SKM-1 treated with dmso at 0.1 percent for 144 hours (cell line): ENCODE data around the gene OSTF1.
A peak's percentile ranks its signal among the peaks of the same experiment; 100 is the strongest.

ENCODE experiments used
- DNase-seq: peaks from one replicate; lab custom pipeline; 2025; ENCODE audit not compliant: unreplicated experiment; lab: John Stamatoyannopoulos, UW

OSTF1 gene

GRCh38 chr9:75117564-75117963 is 29.2 kb downstream of the OSTF1 start:
- no peak for DNase-seq

DNA sequence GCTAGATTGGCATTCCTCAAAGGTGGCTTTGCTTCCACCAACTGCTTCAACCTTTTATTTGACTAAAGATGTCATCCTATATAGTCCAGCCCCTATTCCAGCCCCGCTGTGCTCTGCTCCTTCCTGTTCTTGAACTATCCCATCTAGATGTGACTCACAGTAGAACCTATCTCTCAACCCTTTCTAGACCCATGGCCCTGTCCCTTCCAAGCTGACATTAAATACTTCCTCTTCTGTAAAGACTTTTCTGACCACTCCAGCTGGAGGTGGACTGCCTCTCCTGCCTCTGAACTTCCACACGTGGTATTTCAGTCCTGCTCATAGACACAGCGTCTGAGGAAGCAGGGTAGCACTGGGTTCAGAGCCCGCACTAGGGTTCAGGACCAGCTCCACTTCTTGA is 32.4 kb downstream of the OSTF1 start:
- DNase-seq: no peak

DNA sequence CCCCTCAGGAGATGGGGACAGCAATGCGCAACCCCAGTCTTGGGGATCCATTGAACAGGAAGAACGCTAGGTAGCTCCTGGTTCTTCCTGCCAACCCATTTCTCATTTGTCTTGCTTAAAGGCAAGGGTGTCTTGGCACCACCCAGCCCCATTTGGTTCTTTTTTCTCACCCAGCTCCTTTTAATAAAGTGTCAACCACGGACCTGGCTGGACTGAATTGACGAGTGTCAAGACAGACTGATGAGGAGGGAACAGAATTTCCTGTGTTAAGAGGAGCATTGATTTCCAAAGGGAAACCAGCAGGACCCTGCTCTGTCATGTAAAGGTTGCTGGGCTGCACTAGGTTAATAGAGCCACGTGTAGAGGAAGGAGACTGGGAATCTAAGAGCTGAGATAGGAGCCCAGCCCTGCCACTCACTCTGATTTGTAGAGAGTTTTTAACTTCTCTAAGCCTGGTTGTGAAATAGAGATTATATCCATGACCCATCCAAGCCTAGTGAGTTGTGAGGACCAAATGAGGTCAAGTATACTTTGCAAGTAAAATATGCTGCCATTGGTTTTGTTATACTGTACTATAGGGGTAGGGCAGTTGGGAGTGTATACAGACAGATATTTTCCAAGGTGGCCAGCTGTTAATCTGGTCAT is 33.7 kb downstream of the OSTF1 start:
- no peak for DNase-seq

DNA sequence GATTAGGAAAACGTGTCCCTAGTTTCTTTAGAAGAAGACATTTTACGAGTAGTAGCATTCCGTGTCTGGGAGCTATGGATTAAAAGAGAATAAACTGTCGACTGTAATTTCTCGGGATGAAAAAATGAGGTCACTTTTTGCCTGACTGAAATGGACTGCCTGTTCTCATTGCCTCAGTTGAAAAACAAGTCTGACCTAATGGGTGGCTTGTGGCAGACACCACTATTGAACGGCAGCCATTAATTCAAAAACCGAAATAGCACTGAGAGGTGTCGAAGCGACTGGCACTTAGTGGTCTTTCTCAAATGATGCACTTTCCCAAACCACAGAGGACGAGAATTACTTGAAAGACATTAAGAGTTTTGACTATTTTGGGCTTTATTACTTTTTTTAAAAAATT is 35.4 kb downstream of the OSTF1 start:
- DNase-seq: no peak

GRCh38 chr9:75128535-75128934 is 40.2 kb downstream of the OSTF1 start:
- no peak for DNase-seq

- DNase-seq: no peak
Observed at GRCh38 chr9:75130172-75130571, 41.9 kb downstream of the OSTF1 start.

- no peak for DNase-seq
Observed at GRCh38 chr9:75130621-75131230, 42.4 kb downstream of the OSTF1 start.

DNA sequence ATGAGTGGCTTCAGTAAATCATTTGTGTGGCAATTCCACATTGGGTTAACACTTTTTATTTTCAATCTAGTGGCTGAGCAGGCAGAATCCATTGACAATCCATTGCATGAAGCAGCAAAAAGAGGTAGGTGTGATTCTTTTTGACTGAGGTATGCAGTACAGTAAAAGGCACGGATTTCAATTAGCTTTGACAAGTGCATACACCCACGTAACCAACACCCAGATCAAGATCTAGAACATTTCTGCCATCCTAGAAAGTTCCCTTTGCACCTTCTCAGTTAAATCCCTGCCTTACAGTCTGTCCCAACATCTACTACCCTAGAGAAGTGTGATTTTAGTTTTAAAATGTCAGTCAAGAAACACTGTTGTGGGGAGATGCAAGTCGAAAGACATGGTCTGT is 43.4 kb downstream of the OSTF1 start:
- DNase-seq: no peak

GRCh38 chr9:75132244-75132643 is 43.9 kb downstream of the OSTF1 start:
- no peak for DNase-seq

- no peak for DNase-seq
Observed at GRCh38 chr9:75133396-75133795, 45.1 kb downstream of the OSTF1 start.

DNA sequence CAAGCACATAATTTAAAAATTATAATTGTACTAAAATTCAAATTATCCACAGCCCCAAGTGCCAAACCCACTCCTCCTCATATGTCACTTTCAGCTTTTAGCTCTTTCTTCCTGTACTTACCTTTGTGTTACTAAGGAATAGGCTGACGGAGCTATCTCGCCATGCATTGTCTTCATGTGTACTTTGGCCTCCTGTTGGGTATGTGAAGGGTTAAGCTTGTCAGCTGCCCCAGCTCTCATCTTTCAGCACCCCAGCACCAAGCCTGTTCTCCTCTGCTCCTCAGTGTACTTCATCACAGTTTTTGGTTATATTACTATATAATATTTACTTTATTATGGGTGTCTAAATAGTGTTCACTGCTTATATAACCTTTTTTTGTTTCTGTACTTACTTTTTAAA is 46.2 kb downstream of the OSTF1 start:
- no peak for DNase-seq

DNA sequence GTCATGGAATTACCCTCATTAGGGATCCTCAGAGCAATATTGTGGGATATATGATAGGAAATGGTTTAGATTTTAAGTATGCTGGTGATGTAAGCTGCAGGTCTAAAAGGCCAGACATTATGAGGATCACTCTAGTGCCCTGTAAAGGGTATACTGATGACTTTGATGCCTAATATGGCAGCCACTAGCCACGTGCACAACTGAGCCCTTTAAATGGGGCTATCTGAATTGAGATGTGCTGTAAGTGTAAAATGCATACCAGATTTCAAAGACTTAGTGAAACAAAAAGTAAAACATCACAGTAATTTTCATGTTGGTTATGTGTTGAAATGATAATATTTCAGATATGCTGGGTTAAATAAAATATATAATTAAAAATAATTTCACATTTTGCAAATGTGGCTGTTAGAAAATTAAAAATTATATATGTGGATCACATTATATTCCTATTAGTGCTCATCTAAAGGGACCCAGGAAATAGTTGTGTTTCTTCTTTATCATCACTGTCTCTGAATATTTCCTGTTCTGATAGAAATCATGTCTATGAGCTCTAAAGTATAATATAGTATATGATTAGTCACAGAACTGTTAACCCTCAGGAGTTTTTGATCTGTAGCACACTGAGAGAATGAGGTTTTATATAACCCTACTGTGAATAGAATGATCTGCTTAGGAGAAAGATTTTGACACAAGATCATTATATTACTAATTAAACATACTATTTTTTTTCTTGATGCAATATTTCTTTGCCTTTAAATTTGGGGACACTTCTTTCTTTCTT is 50.1 kb downstream of the OSTF1 start:
- no peak for DNase-seq

DNA sequence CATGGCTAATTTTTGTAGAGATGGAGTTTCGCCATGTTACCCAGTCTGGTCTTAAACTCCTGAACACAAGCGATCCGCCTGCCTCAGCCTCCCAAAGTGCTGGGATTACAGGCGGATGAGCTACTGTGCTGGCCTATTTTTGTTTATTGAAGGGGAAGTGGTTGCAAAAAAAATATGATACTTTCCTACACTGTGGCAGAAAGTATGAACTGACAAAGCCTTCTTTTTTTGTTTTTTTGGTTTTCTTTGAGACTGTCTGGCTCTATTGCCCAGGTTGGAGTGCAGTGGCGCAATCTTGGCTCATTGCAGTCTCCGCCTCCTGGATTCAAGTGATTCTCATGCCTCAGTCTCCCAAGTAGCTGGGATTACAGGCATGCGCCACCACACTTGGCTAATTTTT is 50.9 kb downstream of the OSTF1 start:
- DNase-seq: no peak

GRCh38 chr9:75140261-75140660 is 51.9 kb downstream of the OSTF1 start:
- no peak for DNase-seq

GRCh38 chr9:75142202-75142601 is 53.9 kb downstream of the OSTF1 start:
- peak; percentile 61 for DNase-seq

GRCh38 chr9:75146229-75146628 is 57.9 kb downstream of the OSTF1 start:
- no peak for DNase-seq

DNA sequence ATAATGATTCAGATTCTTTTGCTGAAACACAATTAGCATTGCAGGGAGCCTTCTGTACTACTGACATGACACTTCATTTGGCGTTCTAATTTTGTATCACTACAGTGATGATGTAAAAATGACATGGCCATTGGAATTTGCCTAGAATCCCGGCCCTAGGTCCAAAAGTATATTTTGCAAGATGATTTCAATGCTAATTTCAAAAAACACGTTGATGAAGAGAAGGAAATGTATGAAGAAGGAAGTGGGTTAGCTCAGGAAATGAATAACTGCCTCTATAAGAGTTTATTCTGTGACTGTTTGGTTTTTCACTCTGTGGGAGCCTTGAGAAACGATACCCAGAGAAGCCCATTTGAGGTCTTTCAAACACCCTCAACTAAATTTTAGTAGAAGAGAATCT is 59.3 kb downstream of the OSTF1 start:
- DNase-seq: peak; percentile 18

DNA sequence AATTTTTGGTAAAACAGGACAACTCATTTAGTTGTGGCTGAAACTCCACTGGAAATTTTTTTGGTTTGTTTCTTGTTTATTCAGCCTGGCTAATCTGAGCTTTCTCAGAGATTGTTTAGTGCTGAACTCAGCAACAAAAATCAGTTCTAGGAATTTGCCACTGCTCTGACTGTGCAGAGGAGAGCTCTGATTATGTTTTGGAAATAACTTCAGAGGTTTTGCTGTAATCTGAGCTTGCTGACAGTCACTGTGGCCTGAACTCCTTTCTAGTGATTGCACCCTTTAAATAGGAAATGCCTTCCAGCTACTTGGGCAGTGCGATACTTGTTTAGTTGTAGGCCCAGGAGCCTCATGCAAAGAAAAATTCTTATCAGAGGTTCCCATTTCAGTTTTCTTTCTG is 60.2 kb downstream of the OSTF1 start:
- no peak for DNase-seq

GRCh38 chr9:75149841-75150241 is 61.5 kb downstream of the OSTF1 start:
- peak; percentile 38 for DNase-seq

DNA sequence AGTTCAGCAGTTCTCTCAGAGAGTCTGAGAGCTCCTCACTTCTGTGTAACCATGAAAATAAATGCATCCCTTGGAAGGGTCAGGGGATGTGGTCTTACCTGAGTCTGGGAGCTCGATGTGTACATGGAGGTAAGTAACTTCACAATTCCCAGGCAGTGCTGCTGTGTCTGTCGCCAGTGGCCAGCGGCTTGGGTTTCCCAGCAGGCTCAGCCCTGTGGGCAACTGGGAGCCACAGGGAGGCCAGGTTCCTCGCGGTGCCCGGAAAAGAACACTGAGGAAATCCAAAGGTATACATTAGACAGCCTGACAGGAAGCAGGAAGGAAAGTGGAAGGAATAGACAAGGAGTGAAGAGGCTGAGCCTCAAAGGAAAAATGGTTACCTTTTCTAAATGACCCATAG is 62.2 kb downstream of the OSTF1 start:
- DNase-seq: no peak

DNA sequence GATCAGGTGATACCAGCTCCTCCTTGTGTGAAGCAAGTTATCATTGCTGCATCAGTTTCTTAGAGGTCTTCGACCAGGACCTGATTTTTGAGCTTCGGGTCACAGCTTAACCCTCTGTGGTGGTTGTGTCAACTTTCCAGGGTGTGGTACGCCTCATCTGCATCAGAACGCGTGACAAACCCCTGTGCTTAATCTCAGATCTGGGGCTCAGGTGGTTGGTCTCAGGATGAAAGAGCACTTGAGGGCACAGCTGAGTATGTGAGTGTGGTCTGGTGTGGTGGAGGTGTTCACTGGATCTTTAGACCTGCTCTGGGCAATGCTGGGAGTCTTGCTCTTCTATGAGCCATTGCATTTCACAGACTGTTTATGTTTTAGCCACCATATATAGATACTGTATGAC is 64.1 kb downstream of the OSTF1 start:
- no peak for DNase-seq

- no peak for DNase-seq
Observed at GRCh38 chr9:75156858-75157257, 68.5 kb downstream of the OSTF1 start.
